ENCODE data around the gene HTR6.

HTR6 gene

DNA sequence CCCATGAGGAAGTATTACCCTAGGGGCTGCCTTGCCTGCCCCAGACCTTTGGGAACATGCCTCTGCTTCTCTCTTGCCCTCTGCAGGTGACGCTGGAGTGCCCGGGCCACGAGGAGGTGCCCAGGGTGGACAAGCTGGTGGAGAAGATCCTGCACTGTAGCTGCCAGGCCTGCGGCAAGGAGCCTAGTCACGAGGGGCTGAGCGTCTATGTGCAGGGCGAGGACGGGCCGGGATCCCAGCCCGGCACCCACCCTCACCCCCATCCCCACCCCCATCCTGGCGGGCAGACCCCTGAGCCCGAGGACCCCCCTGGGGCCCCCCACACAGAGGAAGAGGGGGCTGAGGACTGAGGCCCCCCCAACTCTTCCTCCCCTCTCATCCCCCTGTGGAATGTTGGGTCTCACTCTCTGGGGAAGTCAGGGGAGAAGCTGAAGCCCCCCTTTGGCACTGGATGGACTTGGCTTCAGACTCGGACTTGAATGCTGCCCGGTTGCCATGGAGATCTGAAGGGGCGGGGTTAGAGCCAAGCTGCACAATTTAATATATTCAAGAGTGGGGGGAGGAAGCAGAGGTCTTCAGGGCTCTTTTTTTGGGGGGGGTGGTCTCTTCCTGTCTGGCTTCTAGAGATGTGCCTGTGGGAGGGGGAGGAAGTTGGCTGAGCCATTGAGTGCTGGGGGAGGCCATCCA, 7.8 kb upstream of the HTR6 start:
- no peak for DNase-seq (ENCODE audit: low read depth in 2 of 2)

DNA sequence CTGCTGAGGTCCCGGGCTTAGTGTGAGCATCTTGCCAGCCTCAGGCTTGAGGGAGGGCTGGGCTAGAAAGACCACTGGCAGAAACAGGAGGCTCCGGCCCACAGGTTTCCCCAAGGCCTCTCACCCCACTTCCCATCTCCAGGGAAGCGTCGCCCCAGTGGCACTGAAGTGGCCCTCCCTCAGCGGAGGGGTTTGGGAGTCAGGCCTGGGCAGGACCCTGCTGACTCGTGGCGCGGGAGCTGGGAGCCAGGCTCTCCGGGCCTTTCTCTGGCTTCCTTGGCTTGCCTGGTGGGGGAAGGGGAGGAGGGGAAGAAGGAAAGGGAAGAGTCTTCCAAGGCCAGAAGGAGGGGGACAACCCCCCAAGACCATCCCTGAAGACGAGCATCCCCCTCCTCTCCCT, 7.2 kb upstream of the HTR6 start:
- DNase-seq (ENCODE audit: low read depth in 2 of 2) = no peak

DNA sequence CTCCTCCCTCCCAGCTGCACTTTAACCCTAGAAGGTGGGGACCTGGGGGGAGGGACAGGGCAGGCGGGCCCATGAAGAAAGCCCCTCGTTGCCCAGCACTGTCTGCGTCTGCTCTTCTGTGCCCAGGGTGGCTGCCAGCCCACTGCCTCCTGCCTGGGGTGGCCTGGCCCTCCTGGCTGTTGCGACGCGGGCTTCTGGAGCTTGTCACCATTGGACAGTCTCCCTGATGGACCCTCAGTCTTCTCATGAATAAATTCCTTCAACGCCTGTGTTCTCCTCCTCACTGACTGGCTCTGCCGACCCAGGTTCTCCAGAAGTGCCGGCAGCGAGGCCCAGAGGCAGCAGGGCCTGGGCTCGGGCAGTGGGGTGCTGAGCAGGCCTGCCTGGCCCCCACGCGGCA, 6.5 kb upstream of the HTR6 start:
- no peak for DNase-seq (ENCODE audit: low read depth in 2 of 2)

DNA sequence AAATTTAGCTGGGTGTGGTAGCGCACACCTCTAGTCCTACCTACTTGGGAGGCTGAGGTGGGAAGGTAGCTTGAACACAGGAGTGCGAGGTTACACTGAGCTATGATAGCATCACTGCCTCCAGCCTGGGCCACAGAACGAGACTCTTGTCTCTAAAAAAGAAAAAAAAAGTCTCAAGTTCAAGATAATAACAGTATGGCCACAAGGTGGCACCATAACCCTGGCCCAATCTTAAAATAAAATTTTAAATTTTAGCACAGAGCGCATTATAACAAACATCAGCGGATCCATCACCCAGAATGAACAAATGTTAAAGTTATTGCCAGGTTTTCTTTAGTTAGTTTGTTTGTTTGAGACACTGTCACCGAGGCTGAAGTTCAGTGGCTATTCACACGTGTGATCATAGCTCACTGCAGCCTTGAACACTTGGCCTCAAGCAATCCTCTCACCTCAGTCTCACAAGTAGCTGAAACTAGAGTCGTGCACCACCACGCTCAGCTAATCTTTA, 2.9 kb upstream of the HTR6 start:
- peak in 1 of 2 donors; percentile 49 for DNase-seq (ENCODE audit: low read depth in 2 of 2)

DNA sequence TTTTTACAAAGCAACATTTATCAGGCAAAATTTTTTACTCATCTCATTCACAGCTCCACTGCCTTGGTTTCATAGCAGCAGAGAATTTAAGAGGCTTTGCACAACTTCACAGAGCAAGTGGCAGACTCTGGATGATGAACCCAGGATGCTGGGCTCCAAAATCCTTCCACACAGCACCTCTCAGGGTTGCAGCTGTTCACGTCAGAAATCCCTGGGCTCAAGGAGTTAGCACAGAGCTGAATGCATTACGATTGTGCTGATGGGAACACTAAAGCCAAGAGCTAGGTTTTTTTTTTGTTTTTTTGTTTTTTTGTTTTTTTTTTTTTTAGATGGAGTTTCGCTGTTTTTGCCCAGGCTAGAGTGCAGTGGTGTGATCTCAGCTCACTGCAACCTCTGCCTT, 2.4 kb upstream of the HTR6 start:
- DNase-seq (ENCODE audit: low read depth in 2 of 2) = no peak

DNA sequence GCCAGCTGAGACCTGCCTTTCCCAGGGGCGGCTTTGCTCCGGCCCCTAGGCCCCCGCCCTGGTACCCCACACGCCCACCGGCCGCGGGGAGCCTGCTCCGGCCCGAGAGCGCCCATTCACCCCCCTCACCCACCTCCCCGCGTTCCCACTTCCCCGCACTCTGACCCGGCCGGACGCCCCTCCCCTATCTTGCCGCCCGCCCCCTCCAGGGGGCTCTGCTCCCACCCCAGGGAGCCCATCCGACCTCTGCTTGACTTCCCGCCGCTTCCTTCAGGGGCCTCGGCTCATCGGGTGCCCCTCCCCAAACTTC, 466 bp downstream of the HTR6 start:
- DNase-seq (ENCODE audit: low read depth in 2 of 2) = no peak

DNA sequence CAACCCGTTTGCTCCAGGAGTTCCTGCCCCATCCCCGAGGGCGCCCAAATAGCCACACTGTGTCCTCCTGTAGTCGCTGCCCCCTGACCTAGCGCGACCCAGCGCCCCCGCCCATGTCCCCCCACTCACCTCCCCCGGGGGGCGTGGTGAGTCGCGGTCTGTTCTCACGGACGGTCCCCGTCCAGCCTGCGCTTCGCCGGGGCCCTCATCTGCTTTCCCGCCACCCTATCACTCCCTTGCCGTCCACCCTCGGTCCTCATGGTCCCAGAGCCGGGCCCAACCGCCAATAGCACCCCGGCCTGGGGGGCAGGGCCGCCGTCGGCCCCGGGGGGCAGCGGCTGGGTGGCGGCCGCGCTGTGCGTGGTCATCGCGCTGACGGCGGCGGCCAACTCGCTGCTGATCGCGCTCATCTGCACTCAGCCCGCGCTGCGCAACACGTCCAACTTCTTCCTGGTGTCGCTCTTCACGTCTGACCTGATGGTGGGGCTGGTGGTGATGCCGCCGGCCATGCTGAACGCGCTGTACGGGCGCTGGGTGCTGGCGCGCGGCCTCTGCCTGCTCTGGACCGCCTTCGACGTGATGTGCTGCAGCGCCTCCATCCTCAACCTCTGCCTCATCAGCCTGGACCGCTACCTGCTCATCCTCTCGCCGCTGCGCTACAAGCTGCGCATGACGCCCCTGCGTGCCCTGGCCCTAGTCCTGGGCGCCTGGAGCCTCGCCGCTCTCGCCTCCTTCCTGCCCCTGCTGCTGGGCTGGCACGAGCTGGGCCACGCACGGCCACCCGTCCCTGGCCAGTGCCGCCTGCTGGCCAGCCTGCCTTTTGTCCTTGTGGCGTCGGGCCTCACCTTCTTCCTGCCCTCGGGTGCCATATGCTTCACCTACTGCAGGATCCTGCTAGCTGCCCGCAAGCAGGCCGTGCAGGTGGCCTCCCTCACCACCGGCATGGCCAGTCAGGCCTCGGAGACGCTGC, 1.1 kb downstream of the HTR6 start:
- DNase-seq (ENCODE audit: low read depth in 2 of 2) = no peak

DNA sequence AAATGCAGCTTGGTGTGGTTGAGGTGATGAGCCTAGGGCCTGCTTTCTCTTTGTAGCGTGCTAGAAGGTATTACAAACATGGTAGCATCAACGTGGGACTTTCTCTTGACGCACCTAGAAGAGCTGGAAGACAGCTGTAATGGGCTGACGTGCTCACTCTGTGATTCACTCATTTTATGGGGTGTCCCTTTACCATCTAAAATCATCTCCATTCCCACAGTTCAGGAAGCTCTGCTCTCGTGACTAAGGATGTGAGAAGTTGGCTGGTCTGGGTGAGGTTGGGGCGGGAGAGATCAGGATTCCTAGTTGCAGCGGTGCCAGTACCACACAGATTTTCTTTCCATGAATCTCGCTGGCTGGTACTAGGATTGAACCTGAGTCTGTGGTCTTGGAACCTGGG, 4.2 kb downstream of the HTR6 start:
- DNase-seq (ENCODE audit: low read depth in 2 of 2) = no peak

DNA sequence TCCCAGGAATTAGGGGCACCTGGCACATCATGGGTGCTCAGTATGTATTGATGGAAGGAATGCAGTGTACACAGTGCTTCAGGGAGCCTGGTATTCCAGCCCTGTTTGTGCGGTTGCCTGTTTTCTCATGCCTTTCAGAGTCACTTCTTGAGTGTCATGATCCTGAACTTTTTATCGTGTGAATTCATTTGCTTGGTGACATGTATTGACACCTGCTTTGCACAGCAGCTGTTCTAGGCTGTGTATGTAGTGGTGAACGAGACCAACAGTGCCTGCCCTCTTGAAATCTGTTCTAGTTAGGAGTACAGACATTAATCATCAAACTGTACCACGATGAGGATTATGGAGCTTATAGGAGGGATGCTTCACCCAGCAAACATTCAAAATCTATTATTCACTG, 6.1 kb downstream of the HTR6 start:
- DNase-seq (ENCODE audit: low read depth in 2 of 2) = no peak

DNA sequence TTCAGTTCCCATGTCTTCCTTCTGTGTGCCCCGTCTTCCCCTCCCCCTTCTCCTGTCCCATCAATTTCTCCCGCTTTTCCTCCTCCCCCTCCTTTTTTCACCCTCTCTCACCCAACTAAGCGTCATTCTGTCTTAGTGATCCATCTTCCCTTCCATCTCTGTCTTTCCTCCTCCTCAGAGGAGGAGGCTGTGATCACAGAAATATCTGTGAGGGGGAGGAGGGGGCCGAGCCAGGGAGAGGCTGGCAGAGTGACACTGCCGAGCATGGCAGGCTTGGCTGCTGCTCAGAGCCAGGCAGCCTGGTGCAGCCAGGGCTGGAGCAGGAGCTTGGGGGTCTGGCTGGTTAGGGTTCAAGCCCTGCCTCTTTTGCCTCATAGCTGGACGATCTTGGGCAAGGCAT, 7.6 kb downstream of the HTR6 start:
- DNase-seq (ENCODE audit: low read depth in 2 of 2) = no peak

DNA sequence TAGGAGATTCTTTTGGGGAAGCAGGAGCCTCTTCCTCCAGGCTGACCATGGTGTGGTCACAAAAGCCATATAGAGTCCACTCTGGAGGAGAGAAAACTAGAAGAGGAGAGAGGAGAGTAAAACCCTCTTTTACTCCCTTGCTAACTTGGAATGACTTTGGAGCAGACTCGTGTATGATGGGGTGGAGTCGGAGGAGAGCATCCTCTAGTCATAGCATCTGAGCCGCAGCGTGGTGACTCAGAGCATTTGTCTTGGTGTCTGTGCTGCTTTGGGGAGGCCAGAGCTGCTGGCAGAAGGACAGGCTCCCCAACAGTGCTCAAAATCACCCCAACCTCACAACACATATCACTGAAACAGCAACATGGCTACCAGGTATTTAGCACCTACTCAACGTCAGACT, 11.1 kb downstream of the HTR6 start:
- no peak for DNase-seq (ENCODE audit: low read depth in 2 of 2)

DNA sequence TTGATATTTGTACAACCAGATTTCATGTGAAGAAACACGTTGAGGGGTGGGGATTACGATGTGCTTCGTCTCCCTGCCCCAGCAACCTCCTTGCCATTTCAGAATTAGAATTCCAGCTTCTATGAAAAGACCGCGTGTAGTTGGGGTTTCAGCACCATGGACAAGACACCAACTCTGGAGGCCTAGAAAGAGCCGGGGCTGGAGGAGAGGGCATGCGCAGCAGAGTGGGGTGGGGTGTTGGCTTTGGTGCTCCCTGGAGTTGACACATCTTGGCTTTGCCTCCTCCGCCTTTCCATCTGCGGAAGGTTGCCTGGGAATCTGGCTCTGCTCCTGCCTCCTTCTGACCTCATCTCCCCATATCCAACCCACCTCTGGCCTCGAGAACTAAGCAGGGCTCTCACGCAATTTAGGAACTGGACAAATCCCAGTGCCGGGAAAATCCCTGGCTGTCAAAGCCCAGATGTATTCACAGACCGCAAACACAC, 11.8 kb downstream of the HTR6 start:
- no peak for DNase-seq (ENCODE audit: low read depth in 2 of 2)

DNA sequence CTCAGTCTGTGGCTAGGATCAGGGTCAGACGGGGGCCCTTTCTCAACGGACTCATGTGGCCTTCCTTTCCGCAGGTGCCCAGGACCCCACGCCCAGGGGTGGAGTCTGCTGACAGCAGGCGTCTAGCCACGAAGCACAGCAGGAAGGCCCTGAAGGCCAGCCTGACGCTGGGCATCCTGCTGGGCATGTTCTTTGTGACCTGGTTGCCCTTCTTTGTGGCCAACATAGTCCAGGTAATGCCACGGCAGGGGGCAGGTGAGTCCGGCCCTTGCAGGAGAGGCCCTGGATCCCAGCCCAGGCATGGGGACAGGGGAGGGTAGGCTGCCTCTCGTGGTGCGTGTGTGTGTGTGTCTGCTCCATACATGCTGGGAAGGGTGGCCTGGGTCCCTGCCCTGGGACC, 13.8 kb downstream of the HTR6 start:
- no peak for DNase-seq (ENCODE audit: low read depth in 2 of 2)

DNA sequence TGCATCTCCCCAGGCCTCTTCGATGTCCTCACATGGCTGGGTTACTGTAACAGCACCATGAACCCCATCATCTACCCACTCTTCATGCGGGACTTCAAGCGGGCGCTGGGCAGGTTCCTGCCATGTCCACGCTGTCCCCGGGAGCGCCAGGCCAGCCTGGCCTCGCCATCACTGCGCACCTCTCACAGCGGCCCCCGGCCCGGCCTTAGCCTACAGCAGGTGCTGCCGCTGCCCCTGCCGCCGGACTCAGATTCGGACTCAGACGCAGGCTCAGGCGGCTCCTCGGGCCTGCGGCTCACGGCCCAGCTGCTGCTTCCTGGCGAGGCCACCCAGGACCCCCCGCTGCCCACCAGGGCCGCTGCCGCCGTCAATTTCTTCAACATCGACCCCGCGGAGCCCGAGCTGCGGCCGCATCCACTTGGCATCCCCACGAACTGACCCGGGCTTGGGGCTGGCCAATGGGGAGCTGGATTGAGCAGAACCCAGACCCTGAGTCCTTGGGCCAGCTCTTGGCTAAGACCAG, 14.3 kb downstream of the HTR6 start:
- no peak for DNase-seq (ENCODE audit: low read depth in 2 of 2)

DNA sequence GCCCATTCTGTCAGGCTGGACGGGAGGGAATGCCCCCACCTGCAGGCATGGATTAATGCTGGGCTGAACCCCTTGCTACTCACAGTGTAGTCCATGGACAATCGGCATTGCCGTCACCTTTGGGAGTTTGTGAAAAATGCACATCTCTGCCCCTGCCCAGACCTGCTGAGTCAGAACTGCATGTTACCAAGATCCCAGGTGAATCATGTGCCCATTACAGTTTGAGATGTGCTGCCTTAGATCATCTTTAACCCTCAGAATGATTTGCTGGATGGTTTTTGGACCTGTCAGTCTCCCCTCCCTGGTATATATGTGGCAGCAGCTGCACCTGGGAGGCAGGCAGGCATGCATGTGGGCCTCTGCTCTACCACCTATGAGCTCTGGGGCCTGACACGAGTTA, 15.0 kb downstream of the HTR6 start:
- no peak for DNase-seq (ENCODE audit: low read depth in 2 of 2)

DNA sequence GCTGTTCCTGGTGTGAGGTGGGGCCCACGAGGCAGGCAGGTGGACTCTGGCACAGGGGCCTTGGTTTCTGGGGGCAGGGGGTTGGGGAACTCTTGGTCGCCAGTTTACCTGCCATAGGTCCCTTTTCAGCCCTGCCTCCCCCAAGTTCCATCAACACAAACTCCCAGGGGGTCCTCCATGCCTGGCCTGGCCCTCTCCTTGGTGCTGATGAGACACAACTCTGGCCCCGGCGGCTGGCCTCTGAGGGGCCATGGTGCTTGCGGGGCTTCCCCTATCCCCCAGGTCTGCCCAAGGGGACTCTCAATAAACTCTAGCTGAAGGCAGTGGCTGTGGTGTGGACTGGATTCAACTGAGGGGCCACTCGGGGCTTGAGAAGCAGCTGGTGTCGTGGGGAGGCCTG, 16.0 kb downstream of the HTR6 start:
- no peak for DNase-seq (ENCODE audit: low read depth in 2 of 2)

DNA sequence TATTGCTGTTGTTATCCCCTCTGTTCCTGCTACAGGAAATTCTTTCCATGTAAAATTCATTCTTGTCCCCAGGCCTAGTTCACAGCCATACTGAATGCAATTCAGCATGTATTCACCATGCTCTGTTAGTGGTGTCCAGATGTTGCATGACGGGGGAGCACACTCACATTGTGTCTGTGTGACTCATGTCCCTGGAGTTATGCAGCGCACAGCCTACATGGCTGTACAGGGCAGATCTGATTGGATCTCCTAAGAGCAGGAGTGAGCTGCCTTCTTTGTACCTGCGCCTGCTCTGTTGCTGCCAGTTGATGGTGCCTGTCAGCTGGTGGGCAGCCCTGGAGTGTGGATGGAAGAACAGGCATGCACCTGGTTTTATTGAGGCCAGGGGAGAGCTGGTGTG, 17.6 kb downstream of the HTR6 start:
- no peak for DNase-seq (ENCODE audit: low read depth in 2 of 2)

DNA sequence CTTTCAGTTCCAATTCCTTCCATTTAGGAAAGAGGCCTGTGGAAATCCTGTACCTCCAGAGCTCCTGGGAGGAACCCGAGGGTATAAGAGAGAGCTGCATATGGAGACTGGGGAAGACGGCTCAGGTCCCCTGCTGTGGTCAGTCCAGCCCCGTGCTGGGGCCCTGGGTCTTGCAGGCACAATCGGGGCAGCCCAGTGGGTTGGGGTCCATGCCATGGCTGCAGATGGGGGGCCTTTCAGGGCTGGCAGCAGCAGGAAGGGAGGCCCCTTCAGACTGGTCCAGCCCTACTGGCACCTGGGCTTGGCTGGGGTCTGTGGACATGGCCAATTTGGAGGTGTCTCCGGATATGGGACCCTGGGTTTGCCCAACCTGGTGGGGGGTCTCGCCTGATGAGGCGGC, 18.2 kb downstream of the HTR6 start:
- no peak for DNase-seq (ENCODE audit: low read depth in 2 of 2)

DNA sequence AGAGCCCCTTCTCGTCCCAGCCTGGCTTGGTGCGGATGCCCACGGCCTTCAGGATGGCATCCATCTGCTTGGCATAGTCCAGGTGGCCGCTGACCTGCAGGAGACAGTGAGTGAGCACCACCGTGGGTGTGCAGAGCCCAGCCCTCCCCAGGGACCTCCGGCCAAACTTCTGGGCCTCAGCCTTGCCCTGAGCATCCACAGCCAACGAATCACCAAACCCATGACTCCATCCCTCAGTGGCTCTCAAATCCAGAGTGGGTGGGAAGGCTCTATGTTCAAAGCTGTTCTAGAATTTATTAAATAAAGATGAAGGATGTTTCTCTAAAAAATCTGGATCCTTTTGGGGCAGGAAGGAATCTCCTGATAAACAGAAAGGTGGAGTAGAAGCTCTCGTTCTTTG, 18.7 kb downstream of the HTR6 start:
- DNase-seq (ENCODE audit: low read depth in 2 of 2) = no peak

DNA sequence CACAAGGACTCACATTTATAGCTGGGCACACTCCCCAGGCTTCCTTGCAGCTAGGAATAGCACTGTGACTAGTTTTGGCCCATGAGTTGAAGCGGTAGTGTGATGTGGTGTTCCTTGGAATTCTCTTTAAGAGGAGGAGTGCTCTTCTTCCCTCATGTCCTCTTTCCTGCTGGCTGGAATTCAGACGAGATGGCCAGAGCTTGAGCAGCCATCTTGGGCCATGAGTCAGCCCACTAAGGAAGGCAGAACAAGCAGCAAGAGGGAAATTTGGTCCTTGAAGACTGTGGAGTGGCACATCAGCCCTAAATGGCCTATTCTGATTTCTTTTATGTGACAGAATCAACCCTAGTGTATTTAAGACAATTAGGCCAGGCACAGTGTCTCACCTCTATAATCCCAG, 20.0 kb downstream of the HTR6 start:
- DNase-seq (ENCODE audit: low read depth in 2 of 2) = no peak

DNA sequence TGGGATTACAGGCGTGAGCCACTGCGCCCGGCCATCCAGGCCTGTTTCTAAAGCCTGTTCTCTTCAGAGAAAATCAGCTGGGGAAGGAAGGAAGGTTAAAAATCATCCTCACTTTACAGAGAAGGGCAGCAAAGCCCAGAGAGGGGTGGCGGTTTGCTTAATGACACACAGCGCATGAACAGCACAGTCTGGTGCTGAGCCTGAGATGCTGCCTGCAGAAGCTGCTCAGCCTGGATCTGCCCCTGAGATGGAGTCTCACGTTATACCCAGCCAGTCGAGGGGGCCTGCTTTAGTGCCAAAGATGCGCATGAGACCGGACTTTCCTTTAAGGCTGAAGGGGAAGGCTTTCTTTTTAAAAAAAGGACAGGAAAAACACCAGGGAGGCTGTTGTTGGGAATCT, 21.3 kb downstream of the HTR6 start:
- no peak for DNase-seq (ENCODE audit: low read depth in 2 of 2)

DNA sequence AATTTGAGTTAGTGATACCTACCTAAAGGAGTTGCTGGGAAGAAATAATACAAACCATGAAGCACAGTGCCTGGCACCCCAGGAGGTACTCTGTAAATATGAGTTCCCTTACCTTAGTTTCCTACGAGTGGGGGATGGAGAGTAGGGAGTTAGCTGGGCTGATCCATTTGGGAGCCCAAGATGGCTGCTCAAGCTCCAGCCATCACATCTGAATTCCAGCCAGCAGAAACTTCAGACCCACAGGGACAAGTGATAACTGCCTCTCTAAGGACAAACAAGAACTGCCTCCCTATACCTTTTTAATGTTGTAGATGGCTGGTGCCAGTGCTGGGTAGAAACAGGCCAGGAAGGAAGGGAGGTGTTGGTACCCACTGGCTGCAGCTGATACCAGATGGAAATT, 22.7 kb downstream of the HTR6 start:
- DNase-seq (ENCODE audit: low read depth in 2 of 2) = no peak

Data from stimulated activated CD4-positive, alpha-beta T cell treated with anti-CD3 and anti-CD28 coated beads, Interleukin-1b, Interleukin-23, amount 100 ng/mL, for 4 hours (primary cell).